ENCODE results near the gene RRP15.

- no peak for TF ChIP-seq EZH2 (IDR thresholded peaks at IDR 0.05)
- TF ChIP-seq CTCF (IDR thresholded peaks at IDR 0.05 in 2 of 3, conservative IDR thresholded peaks at IDR 0.05 in 1 of 3; ENCODE audit: borderline replicate concordance in 1 of 3, insufficient read depth in 1 of 3, low read depth in 2 of 3, low read length in 2 of 3) = no peak
- no peak for TF ChIP-seq SIN3A (IDR thresholded peaks at IDR 0.05; ENCODE audit: low read depth)
- TF ChIP-seq POLR2A (IDR thresholded peaks at IDR 0.05; ENCODE audit: borderline replicate concordance, extremely low read depth, insufficient read depth, insufficient read length) = no peak
- TF ChIP-seq RAD21 (IDR thresholded peaks at IDR 0.05; ENCODE audit: low read depth) = no peak
- no peak for TF ChIP-seq REST (IDR thresholded peaks at IDR 0.05; ENCODE audit: low read depth)
- no peak for TF ChIP-seq CEBPB (IDR thresholded peaks at IDR 0.05; ENCODE audit: low read depth)
These were observed 91.6 kb downstream of the RRP15 start for GRCh38 chr1:218376722-218377121.
